Epithelial cell of proximal tubule (primary cell): Measurements from ENCODE around the gene MYO3B. TPM values are rescaled to one million over a fixed set of nuclear protein-coding genes. Genes with fewer than 3 reads are reported as not detected.

Experiments
- DNase-seq: peaks from one replicate; pipeline ENCODE4 v3.0.0-alpha.2; 2011; ENCODE audit warnings: low read depth
- H3K4me3 ChIP-seq: 2 replicates; pipeline ENCODE4 v1.5.1; 2011; ENCODE audit warnings: low read depth, mild to moderate bottlenecking, low read length
- CTCF ChIP-seq: conservative IDR thresholded peaks from 2 replicates; pipeline ENCODE4 v1.5.1; 2012; ENCODE audit warnings: low read depth, mild to moderate bottlenecking, low read length
- total RNA-seq: library from RNA; depleted of rRNA; stranded (reverse); fragments of >200 nt; gene quantifications from 2 replicates; pipeline ENCODE4 v1.2.3, GENCODE V29; 2015

Gene MYO3B
- total RNA-seq, 1 donor from 2014 or later: 0.35 TPM

GRCh38 chr2:170350929-170351826 lies 173.2 kb downstream of the MYO3B start:
- no peak for TF ChIP-seq CTCF
- no peak overlapping the region for H3K4me3 ChIP-seq
- no peak for DNase-seq

- DNase-seq: no peak
- H3K4me3 ChIP-seq: no peak overlapping the region
- TF ChIP-seq CTCF: no peak
Observed at GRCh38 chr2:170353723-170354122, 175.8 kb downstream of the MYO3B start.

- no peak for DNase-seq
- no peak for TF ChIP-seq CTCF
- H3K4me3 ChIP-seq: no peak overlapping the region
Observed at GRCh38 chr2:170354388-170354787, 176.4 kb downstream of the MYO3B start.

- H3K4me3 ChIP-seq: no peak overlapping the region
- no peak for DNase-seq
- no peak for TF ChIP-seq CTCF
Observed at GRCh38 chr2:170354855-170355780, 177.2 kb downstream of the MYO3B start.

GRCh38 chr2:170359466-170359865 lies 181.5 kb downstream of the MYO3B start:
- H3K4me3 ChIP-seq: no peak overlapping the region
- no peak for TF ChIP-seq CTCF
- no peak for DNase-seq

- TF ChIP-seq CTCF: no peak
- no peak for DNase-seq
- H3K4me3 ChIP-seq: no peak overlapping the region
Observed at GRCh38 chr2:170360546-170361089, 182.7 kb downstream of the MYO3B start.
